ENCODE results near the gene MCHR1. TPM values are rescaled to one million over a fixed set of nuclear protein-coding genes. Genes with fewer than 3 reads are reported as not detected.

The MCHR1 gene
- total and polyA plus RNA-seq, 2 experiments from 2014 or later: 0.11 to 0.65 TPM

- DNase-seq: peak; percentile 64
- Histone ChIP-seq H3K9ac (peak overlapping the region; percentile 81), H3K4me2 (ENCODE audit: unreplicated experiment) (peak overlapping the region; percentile 92), H4K20me1 (ENCODE audit: insufficient read depth) (no peaks in the 10 kb centered on the region), H3K27ac (peak overlapping the region; percentile 66), H3K27me3 (replicated peaks; ENCODE audit: insufficient read depth) (no peaks in the 10 kb centered on the region), H3F3A (ENCODE audit: insufficient read depth) (peaks cover 17% of the 10 kb centered on the region), H3K4me3 (peak overlapping the region; percentile 78), H2AFZ (no peak overlapping the region), H3K79me2 (ENCODE audit: insufficient read depth) (peaks cover 62% of the 10 kb centered on the region), H3K36me3 (ENCODE audit: low read depth) (no peaks in the 10 kb centered on the region), H3K9me3 (ENCODE audit: low read depth) (no peaks in the 10 kb centered on the region), H3K9me2 (ENCODE audit: insufficient read depth) (no peaks in the 10 kb centered on the region), H3K4me1 (ENCODE audit: insufficient read depth) (peaks cover 19% of the 10 kb centered on the region)
- WGBS, 2 experiments (ENCODE audit: low coverage in 1 of 2, low lambda C conversion rate in 2 of 2, missing lambda C conversion rate in 2 of 2): 3% methylated on average over 21 of the region's 21 CpGs
- TF ChIP-seq EZH2 (IDR thresholded peaks at IDR 0.05; ENCODE audit: insufficient read depth, poor library complexity, severe bottlenecking) (no peak), EZH2phosphoT487 (IDR thresholded peaks at IDR 0.05; ENCODE audit: insufficient read depth, low read depth) (no peak)
- in situ Hi-C loops (cut with MboI): loop anchor here (25.0 kb wide), 1 partner anchor 198 kb away; no protein-coding TSS in a partner anchor
Measured at GRCh38 chr22:40635043-40635939, 44.0 kb upstream of the MCHR1 start.

- peak overlapping the region; percentile 81 for H3K9ac ChIP-seq
- peaks cover 19% of the 10 kb centered on the region for H3K4me1 ChIP-seq (ENCODE audit: insufficient read depth)
- no peaks in the 10 kb centered on the region for H4K20me1 ChIP-seq (ENCODE audit: insufficient read depth)
- DNase-seq: peak; percentile 34
- no peaks in the 10 kb centered on the region for H3K36me3 ChIP-seq (ENCODE audit: low read depth)
- H3K9me2 ChIP-seq (ENCODE audit: insufficient read depth): no peaks in the 10 kb centered on the region
- H2AFZ ChIP-seq: peak overlapping the region; percentile 63
- H3K4me2 ChIP-seq (ENCODE audit: unreplicated experiment): peak overlapping the region; percentile 92
- in situ Hi-C loops (cut with MboI): loop anchor here (25.0 kb wide), 1 partner anchor 199 kb away; no protein-coding TSS in a partner anchor
- WGBS, 2 experiments (ENCODE audit: low coverage in 1 of 2, low lambda C conversion rate in 2 of 2, missing lambda C conversion rate in 2 of 2): 0% methylated on average over 18 to 27 of the region's 31 CpGs
- no peaks in the 10 kb centered on the region for H3K9me3 ChIP-seq (ENCODE audit: low read depth)
- H3K4me3 ChIP-seq: peak overlapping the region; percentile 78
- peak overlapping the region; percentile 66; the same call in 1 of the 2 replicates for H3K27ac ChIP-seq
- TF ChIP-seq EZH2 (IDR thresholded peaks at IDR 0.05; ENCODE audit: insufficient read depth, poor library complexity, severe bottlenecking) (no peak), EZH2phosphoT487 (IDR thresholded peaks at IDR 0.05; ENCODE audit: insufficient read depth, low read depth) (no peak)
- H3K79me2 ChIP-seq (ENCODE audit: insufficient read depth): peaks cover 55% of the 10 kb centered on the region
- no peaks in the 10 kb centered on the region for H3K27me3 ChIP-seq (replicated peaks; ENCODE audit: insufficient read depth)
- peaks cover 17% of the 10 kb centered on the region for H3F3A ChIP-seq (ENCODE audit: insufficient read depth)
Measured at GRCh38 chr22:40635940-40636379, 43.3 kb upstream of the MCHR1 start.

- Histone ChIP-seq H3K27ac (peak within 1 kb of the TSS; percentile 66), H3F3A (ENCODE audit: insufficient read depth) (peaks cover 14% of the 10 kb centered on the region), H3K4me1 (ENCODE audit: insufficient read depth) (peaks cover 15% of the 10 kb centered on the region), H2AFZ (peak within 1 kb of the TSS; percentile 87), H3K9ac (peak within 1 kb of the TSS; percentile 81), H3K9me3 (ENCODE audit: low read depth) (no peaks in the 10 kb centered on the region), H3K79me2 (ENCODE audit: insufficient read depth) (peaks cover 49% of the 10 kb centered on the region), H3K9me2 (ENCODE audit: insufficient read depth) (no peaks in the 10 kb centered on the region), H3K4me3 (peak within 1 kb of the TSS; percentile 78), H4K20me1 (ENCODE audit: insufficient read depth) (no peaks in the 10 kb centered on the region), H3K4me2 (ENCODE audit: unreplicated experiment) (peak within 1 kb of the TSS; percentile 92), H3K36me3 (ENCODE audit: low read depth) (no peaks in the 10 kb centered on the region), H3K27me3 (replicated peaks; ENCODE audit: insufficient read depth) (no peaks in the 10 kb centered on the region)
- 0 to 1% methylated on average over 59 to 65 of the region's 82 CpGs for WGBS, 2 experiments (ENCODE audit: low coverage in 1 of 2, low lambda C conversion rate in 2 of 2, missing lambda C conversion rate in 2 of 2)
- peak; percentile 100 for DNase-seq
- in situ Hi-C loops (cut with MboI): loop anchor here (25.0 kb wide), 1 partner anchor 199 kb away; no protein-coding TSS in a partner anchor
- TF ChIP-seq EZH2 (IDR thresholded peaks at IDR 0.05; ENCODE audit: insufficient read depth, poor library complexity, severe bottlenecking) (no peak), EZH2phosphoT487 (IDR thresholded peaks at IDR 0.05; ENCODE audit: insufficient read depth, low read depth) (no peak)
Measured at GRCh38 chr22:40636380-40637182, 42.7 kb upstream of the MCHR1 start, which contains the start of gene MRTFA. MRTFA (minus strand) TSS chr22:40636719.
